ENCODE results near the gene CNPY2.
"Not testable (repeated sequence)": the region's sequence is repeated elsewhere in the genome, so short reads cannot be mapped to it uniquely, and the experiment has no call there.

GRCh38 chr12:56321610-56322009 is 5.8 kb upstream of the CNPY2 start:
- TF ChIP-seq YY1 (IDR thresholded peaks at IDR 0.05; ENCODE audit: low read depth); NFIC (IDR thresholded peaks at IDR 0.05); USF1 (IDR thresholded peaks at IDR 0.05); EGR1 (IDR thresholded peaks at IDR 0.05); TCF12 (IDR thresholded peaks at IDR 0.05; ENCODE audit: low read depth): not testable (repeated sequence)

All from Ishikawa (cell line).